ENCODE results near the gene BTBD1. TPM values are rescaled to one million over a fixed set of nuclear protein-coding genes. Genes with fewer than 3 reads are reported as not detected.

Gene BTBD1
- total RNA-seq, 2 donors from 2014 or later, result 116 to 206 TPM

DNA sequence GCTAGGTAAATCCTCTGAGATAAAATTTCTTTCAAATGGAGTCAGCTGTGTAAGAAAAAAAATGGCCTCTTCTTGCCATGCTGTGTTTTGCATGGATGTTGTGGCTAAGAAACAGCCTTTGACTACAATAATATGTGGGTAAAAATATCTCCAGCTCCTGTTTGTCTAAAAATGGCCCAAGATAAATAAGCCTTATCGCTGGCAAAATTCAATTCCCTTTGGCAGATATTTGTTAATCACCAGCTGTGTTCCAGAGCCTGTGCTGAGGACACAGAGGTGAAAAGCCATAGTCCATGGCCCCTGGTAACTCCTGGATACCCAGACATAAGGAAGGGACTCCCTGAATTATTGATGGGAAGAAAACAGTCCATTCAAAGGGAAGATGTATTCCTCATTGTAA, 96.4 kb downstream of the BTBD1 start:
- Histone ChIP-seq H3K36me3 (no peaks in the 10 kb centered on the region), H3K9me3 (no peaks in the 10 kb centered on the region), H3K4me1 (peaks cover 0 to 7% of the 10 kb centered on the region in 2 donors), H3K27me3 (no peaks in the 10 kb centered on the region), H3K4me3 (no peak overlapping the region), H3K27ac (peak overlapping the region in 1 of 2 donors; percentile 53)
- no peak for DNase-seq (ENCODE audit: low spot score)
- TF ChIP-seq, protein P1, sequence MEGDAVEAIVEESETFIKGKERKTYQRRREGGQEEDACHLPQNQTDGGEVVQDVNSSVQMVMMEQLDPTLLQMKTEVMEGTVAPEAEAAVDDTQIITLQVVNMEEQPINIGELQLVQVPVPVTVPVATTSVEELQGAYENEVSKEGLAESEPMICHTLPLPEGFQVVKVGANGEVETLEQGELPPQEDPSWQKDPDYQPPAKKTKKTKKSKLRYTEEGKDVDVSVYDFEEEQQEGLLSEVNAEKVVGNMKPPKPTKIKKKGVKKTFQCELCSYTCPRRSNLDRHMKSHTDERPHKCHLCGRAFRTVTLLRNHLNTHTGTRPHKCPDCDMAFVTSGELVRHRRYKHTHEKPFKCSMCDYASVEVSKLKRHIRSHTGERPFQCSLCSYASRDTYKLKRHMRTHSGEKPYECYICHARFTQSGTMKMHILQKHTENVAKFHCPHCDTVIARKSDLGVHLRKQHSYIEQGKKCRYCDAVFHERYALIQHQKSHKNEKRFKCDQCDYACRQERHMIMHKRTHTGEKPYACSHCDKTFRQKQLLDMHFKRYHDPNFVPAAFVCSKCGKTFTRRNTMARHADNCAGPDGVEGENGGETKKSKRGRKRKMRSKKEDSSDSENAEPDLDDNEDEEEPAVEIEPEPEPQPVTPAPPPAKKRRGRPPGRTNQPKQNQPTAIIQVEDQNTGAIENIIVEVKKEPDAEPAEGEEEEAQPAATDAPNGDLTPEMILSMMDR (IDR thresholded peaks at IDR 0.05), result no peak

DNA sequence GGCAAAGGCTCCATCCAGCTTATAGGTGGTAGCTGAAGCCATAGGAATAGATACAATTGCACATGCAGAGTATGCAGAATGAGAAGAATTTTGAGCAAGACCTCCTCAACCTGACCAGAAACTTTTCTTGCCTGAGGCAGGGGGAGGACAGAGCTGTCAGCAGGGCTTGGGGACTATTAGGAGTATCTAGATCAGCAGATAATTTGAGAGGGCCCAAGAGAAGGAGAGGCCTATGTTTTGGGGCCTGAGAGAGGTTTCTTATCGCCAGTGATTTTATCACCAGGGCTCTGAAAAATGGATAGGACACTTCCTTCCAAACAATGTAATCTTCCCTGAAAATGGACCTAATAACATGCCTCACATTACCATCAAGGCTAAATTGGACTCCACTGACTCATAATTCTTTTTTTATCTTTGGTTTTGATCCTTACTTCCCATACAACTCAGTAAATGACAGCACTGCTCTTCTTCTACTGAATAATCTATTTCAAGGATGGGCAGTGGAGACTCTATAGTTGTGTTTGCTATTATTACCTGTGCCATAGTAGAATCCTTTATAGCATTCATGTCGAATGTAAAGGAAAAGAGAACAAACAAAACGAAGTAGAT, 96.9 kb downstream of the BTBD1 start:
- no peaks in the 10 kb centered on the region for H3K36me3 ChIP-seq
- no peaks in the 10 kb centered on the region for H3K27me3 ChIP-seq
- H3K9me3 ChIP-seq, result no peaks in the 10 kb centered on the region
- TF ChIP-seq, protein P1 (IDR thresholded peaks at IDR 0.05), result no peak
- peaks cover 0 to 7% of the 10 kb centered on the region in 2 donors for H3K4me1 ChIP-seq
- H3K4me3 ChIP-seq, result no peak overlapping the region
- H3K27ac ChIP-seq, result peak overlapping the region in 1 of 2 donors; percentile 53
- no peak for DNase-seq (ENCODE audit: low spot score)

DNA sequence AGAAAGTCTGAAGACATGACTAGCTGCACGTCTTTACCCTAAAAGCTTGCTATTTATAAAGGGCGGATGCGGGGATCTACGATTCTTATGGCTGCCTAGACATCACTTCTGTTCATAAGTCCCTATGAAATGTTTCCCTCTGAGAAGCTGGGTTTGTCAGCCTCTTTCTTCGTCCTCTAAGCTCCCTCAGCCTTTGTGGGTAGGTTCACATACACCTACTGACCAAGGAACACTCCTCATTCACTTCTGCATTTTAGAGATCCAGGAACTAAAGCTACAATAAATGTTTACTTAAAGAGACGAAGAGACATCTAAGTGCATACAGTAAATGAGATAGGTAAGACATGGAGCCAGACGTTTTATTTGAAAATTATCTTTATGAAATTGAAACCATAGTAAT, 97.7 kb downstream of the BTBD1 start:
- DNase-seq (ENCODE audit: low spot score), result no peak
- TF ChIP-seq, protein P1 (IDR thresholded peaks at IDR 0.05), result no peak
- Histone ChIP-seq H3K27ac (no peak overlapping the region), H3K4me1 (peaks cover 0 to 7% of the 10 kb centered on the region in 2 donors), H3K36me3 (no peaks in the 10 kb centered on the region), H3K27me3 (no peaks in the 10 kb centered on the region), H3K9me3 (no peaks in the 10 kb centered on the region), H3K4me3 (no peak overlapping the region)

DNA sequence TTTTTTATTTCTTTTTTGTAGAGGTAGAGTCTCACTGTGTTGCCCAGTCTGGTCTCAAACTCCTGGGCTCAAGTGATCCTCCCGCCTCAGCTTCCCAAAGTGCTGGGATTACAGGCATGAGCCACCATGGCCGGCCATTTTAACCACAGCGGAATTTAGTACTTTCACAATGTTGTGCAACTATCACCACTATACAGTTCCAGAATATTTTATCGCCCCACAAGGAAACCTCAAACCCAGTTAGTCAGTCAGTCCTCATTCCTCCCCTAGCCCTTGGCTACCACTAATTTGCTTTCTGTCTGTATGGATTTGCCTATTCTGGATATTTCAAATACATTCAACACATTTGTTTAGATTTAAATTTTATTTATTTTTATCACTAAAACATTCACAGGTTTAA, 99.0 kb downstream of the BTBD1 start:
- Histone ChIP-seq H3K27ac (no peak overlapping the region), H3K9me3 (no peaks in the 10 kb centered on the region), H3K27me3 (no peaks in the 10 kb centered on the region), H3K4me1 (peaks cover 0 to 7% of the 10 kb centered on the region in 2 donors), H3K4me3 (no peak overlapping the region), H3K36me3 (no peaks in the 10 kb centered on the region)
- no peak for DNase-seq (ENCODE audit: low spot score)
- TF ChIP-seq, protein P1 (IDR thresholded peaks at IDR 0.05), result no peak

DNA sequence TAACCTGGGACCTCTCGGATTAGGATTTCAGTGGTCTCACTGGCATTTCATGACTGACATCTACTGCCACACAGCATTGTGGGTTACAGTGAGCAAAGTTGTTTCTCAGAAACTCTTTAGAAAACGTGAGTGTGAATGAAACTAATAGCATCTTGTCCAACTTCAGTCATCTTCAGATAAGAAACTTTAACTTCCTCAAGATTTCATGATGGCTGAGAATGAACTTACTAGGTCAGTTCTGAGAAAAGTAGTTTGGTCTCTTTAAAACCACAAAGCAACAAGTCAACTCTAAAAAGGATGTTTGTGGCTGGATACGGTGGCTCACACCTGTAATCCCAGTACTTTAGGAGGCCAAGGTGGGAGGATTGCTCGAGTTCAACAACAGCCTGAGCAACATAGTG, 100.4 kb downstream of the BTBD1 start:
- H3K36me3 ChIP-seq, result no peaks in the 10 kb centered on the region
- no peak overlapping the region for H3K4me3 ChIP-seq
- TF ChIP-seq, protein P1 (IDR thresholded peaks at IDR 0.05), result no peak
- no peaks in the 10 kb centered on the region for H3K27me3 ChIP-seq
- no peaks in the 10 kb centered on the region for H3K9me3 ChIP-seq
- H3K27ac ChIP-seq, result no peak overlapping the region
- no peak for DNase-seq (ENCODE audit: low spot score)
- peaks cover 0 to 3% of the 10 kb centered on the region in 2 donors for H3K4me1 ChIP-seq

Small RNA genes within 50 kb of the gene (microRNA-seq; reads per million reads assigned to microRNA genes)
- gene MIR4515 (ENCODE audit: borderline number of aligned reads in 2 of 2, borderline replicate concordance in 1 of 2), result 0 reads per million in 2 donors

Other genes starting within 250 kb of the BTBD1 start
- gene HOMER2, start 114.5 kb downstream of the BTBD1 start, total RNA-seq, result 10 to 100 TPM; 18.3 to 24.8 TPM
- gene RAMAC, start 81.0 kb downstream of the BTBD1 start, total RNA-seq, result 10 to 100 TPM; 13.0 to 13.9 TPM
- gene C15orf40, start 55.6 kb downstream of the BTBD1 start, total RNA-seq, result 1 to 10 TPM; 5.9 to 9.4 TPM
- gene TM6SF1, start 40.4 kb upstream of the BTBD1 start, total RNA-seq, result 10 to 100 TPM in 1 of 2 donors, 1 to 10 TPM in 1; 7.3 to 30.2 TPM
- 10 to 100 TPM; 25.6 to 30.0 TPM for gene HDGFL3, start 140.6 kb upstream of the BTBD1 start, total RNA-seq
- gene BNC1, start 217.4 kb upstream of the BTBD1 start, total RNA-seq, result 10 to 100 TPM in 1 of 2 donors, 1 to 10 TPM in 1; 5.4 to 15.6 TPM

Data from right atrium auricular region (tissue), 2 donors.